BJ (cell line): ENCODE data around the gene FOXP2. TPM values are rescaled to one million over a fixed set of nuclear protein-coding genes. Genes with fewer than 3 reads are reported as not detected.
"Not testable (repeated sequence)": the region's sequence is repeated elsewhere in the genome, so short reads cannot be mapped to it uniquely, and the experiment has no call there.

Experiments used
- CTCF ChIA-PET: fragments of 350-600 bp; formaldehyde crosslinking; extraction: SDS; loops from one replicate; lab custom pipeline; 2021; ENCODE audit warnings: antibody characterized with exemption, inconsistent platforms; lab: Yijun Ruan, JAX
- POLR2A ChIA-PET: fragments of 300-600 bp; sonication (Branson Sonifier 250); formaldehyde crosslinking; extraction: SDS; loops from one replicate; lab custom pipeline; 2021; ENCODE audit warnings: antibody characterized with exemption; lab: Charles Lee
- DNase-seq: peaks from one replicate; pipeline ENCODE4 v3.0.0-alpha.2; 2011; ENCODE audit warnings: low read depth
- H3K27me3 ChIP-seq: 2 replicates; pipeline ENCODE4 v1.6.0; 2011; ENCODE audit warnings: low read length; ENCODE audit not compliant: control insufficient read depth, insufficient read depth
- H3K36me3 ChIP-seq: 2 replicates; pipeline ENCODE4 v1.5.1; 2011; ENCODE audit warnings: low read length; ENCODE audit not compliant: control insufficient read depth, insufficient read depth
- H3K4me3 ChIP-seq: 2 replicates; pipeline ENCODE4 v1.5.1; 2011; ENCODE audit warnings: low read depth, mild to moderate bottlenecking, control low read depth, low read length
- polyA plus RNA-seq: library from polyadenylated mRNA; depleted of rRNA; stranded (reverse); fragments of >200 nt; gene quantifications from 2 replicates; pipeline ENCODE4 v1.2.3, GENCODE V29; 2011
- TF ChIP-seq, protein P1 (sequence below): IDR thresholded peaks from 2 replicates; pipeline ENCODE4 v1.5.1; 2011; ENCODE audit warnings: low read depth, mild to moderate bottlenecking, control low read depth, inconsistent platforms, low read length, moderate library complexity; ENCODE audit not compliant: insufficient read depth

FOXP2 gene
- polyA plus RNA-seq, 1 experiment: 0.66 TPM

DNA sequence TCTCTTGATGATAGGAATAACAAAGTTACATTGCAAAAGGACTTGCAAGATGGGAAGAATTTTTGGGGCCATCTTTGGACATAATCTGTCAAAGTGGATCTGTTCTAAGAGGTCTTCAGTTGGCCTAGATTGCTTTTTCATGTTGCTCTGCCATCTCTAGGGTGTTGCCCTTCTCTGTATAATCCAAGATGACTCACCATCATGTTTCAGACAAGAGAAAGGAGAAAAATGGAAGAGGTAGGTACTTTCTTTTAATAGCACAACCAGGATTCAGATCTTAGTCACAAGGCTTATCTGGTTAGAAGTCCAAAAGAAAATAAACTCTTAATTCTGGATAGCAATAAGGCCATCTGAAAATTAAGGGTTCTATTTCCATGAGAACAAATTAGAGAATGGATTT, 38.7 kb upstream of the FOXP2 start:
- no peaks in the 10 kb centered on the region for H3K27me3 ChIP-seq
- no peaks in the 10 kb centered on the region for H3K36me3 ChIP-seq
- CTCF ChIA-PET: no interaction called here
- no peak for DNase-seq
- POLR2A ChIA-PET: no interaction called here
- TF ChIP-seq, protein P1, sequence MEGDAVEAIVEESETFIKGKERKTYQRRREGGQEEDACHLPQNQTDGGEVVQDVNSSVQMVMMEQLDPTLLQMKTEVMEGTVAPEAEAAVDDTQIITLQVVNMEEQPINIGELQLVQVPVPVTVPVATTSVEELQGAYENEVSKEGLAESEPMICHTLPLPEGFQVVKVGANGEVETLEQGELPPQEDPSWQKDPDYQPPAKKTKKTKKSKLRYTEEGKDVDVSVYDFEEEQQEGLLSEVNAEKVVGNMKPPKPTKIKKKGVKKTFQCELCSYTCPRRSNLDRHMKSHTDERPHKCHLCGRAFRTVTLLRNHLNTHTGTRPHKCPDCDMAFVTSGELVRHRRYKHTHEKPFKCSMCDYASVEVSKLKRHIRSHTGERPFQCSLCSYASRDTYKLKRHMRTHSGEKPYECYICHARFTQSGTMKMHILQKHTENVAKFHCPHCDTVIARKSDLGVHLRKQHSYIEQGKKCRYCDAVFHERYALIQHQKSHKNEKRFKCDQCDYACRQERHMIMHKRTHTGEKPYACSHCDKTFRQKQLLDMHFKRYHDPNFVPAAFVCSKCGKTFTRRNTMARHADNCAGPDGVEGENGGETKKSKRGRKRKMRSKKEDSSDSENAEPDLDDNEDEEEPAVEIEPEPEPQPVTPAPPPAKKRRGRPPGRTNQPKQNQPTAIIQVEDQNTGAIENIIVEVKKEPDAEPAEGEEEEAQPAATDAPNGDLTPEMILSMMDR: no peak
- H3K4me3 ChIP-seq: no peak overlapping the region

DNA sequence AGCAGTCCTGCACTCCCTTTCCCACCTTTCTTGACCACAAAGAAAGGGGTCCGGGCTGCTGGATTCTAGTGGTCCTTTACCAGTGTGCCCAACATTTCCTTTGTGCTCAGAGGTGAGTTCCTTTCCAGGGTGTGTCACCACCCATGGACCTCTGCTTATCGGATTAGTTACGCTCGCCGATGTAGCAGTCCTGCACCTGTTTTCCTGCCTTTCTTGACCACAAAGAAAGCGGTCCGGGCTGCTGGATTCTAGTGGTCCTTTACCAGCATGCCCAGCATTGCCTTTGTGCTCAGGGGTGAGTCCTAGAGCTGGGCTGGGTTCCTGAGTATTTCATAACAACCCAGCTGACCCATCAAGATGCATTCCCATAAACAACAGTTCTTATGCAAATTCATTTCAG, 30.7 kb upstream of the FOXP2 start:
- DNase-seq, H3K27me3 ChIP-seq, H3K36me3 ChIP-seq, H3K4me3 ChIP-seq, CTCF ChIA-PET, POLR2A ChIA-PET: not testable (repeated sequence)

GRCh38 chr7:114384346-114384745, 30.3 kb upstream of the FOXP2 start:
- CTCF ChIA-PET, H3K36me3 ChIP-seq, POLR2A ChIA-PET, H3K4me3 ChIP-seq, H3K27me3 ChIP-seq, DNase-seq: not testable (repeated sequence)

DNA sequence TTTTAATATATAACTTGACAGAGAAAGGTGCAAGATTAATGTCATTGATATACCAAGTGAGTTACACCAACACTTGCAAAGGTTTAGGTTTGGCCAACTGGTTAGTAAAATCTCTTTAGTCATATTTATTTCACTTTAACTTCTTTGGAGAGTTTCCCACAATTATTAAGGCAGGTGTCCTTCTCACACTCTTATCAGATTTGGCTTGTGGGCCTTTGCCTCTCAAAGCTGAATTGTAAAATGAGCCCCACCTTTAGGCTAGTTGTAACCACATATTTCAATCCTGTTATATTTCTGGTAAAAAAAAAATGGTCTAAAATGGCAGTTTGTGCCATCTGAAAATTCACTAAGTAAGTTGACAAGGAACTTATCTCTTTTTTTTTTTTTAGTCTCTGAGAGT, 26.6 kb upstream of the FOXP2 start:
- TF ChIP-seq, protein P1: no peak
- no peak overlapping the region for H3K4me3 ChIP-seq
- DNase-seq: no peak
- no peaks in the 10 kb centered on the region for H3K27me3 ChIP-seq
- ChIA-PET CTCF (no interaction called here), POLR2A (no interaction called here)
- no peaks in the 10 kb centered on the region for H3K36me3 ChIP-seq

GRCh38 chr7:114392686-114393085, 21.9 kb upstream of the FOXP2 start:
- POLR2A ChIA-PET: no interaction called here
- DNase-seq: no peak
- no peak overlapping the region for H3K4me3 ChIP-seq
- no peaks in the 10 kb centered on the region for H3K36me3 ChIP-seq
- TF ChIP-seq, protein P1: no peak
- H3K27me3 ChIP-seq: no peaks in the 10 kb centered on the region
- CTCF ChIA-PET: no interaction called here

DNA sequence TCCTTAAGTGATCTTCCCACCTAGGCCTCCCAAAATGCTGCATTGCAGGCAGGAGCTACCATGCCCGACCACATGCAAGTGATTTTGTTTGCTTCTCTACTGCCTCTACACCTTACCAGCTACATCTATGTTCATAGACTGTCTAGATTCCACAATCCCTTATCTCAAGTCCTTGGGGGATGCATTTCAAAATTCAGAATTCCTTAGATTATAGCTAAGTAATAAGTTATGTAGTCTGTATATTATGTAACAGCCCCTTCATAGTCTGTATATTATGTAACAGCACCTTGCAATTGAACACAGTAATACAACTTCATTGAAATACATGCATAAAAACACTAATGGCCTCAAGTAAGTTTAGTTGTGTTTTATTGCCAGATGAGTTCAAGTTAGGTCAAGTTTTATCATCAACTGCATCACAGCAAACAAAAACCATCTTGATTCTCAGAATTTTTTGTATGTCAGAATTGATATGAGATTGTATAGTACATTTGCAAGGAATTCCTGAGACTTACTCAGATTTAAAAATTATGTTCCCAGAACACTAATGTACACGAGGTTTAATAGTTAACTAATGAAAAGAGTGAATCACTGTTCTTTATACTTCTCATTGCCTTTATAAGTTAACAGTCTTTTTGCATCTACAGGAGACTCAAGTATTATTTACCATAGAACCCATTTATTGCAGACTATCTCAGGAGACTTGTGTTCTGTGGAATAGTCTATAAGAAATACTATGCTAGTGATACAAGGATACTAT, 11.6 kb upstream of the FOXP2 start:
- no peaks in the 10 kb centered on the region for H3K36me3 ChIP-seq
- no peak overlapping the region for H3K4me3 ChIP-seq
- DNase-seq: no peak
- ChIA-PET POLR2A (no interaction called here), CTCF (no interaction called here)
- H3K27me3 ChIP-seq: no peaks in the 10 kb centered on the region
- TF ChIP-seq, protein P1: no peak
